ENCODE data around the gene SPINT1. TPM values are rescaled to one million over a fixed set of nuclear protein-coding genes. Genes with fewer than 3 reads are reported as not detected.

Gene SPINT1
- total RNA-seq, 1 donor from 2014 or later = 0.87 TPM

DNA sequence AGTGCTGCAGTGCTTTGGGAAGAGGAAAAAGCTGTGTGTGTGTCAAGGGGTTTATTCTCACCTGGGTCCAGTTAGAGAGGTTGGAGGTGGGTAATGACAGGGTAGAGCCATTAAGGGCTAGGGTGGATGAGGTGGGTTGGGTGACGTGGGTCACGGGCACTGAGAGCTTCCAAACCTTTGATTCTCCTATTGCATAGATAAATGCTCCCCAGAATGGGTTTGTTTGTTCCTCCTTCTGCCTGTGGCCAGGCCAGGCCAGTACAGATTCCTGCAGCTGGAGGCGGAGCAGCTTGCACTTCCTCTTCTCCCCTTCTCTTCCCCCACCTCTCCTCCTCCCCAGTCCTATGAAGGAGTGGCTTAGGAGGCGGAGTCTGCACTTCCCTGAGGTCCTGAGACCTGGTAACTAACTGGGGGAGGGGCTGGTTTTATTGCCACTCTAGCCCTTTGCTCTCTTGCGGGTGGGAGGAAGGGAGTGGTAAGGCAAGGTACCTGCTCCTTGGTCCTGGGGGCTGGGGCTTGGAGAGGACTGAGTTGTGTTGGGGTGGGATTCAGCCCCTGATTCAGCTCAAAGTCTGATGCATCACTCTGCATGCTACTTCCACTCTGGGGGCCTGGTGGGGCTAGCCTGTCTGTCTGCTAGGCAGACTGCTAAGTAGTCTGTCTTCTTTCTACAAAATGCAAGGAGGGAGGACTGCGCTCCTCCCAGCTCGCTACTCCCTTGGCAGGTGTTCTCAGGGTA is 3.5 kb downstream of the SPINT1 start:
- Mint-ChIP-seq H3K4me3 (ENCODE audit: unreplicated experiment) (no peak overlapping the region), H3K36me3 (ENCODE audit: low read depth) (no peaks in the 10 kb centered on the region), H3K27ac (ENCODE audit: unreplicated experiment) (no peak overlapping the region), H3K27me3 (ENCODE audit: low read depth) (peaks cover 11% of the 10 kb centered on the region), H3K9me3 (ENCODE audit: low read depth) (no peaks in the 10 kb centered on the region), H3K4me1 (ENCODE audit: low read depth) (peaks cover 8% of the 10 kb centered on the region)
- TF ChIP-seq, protein P1, sequence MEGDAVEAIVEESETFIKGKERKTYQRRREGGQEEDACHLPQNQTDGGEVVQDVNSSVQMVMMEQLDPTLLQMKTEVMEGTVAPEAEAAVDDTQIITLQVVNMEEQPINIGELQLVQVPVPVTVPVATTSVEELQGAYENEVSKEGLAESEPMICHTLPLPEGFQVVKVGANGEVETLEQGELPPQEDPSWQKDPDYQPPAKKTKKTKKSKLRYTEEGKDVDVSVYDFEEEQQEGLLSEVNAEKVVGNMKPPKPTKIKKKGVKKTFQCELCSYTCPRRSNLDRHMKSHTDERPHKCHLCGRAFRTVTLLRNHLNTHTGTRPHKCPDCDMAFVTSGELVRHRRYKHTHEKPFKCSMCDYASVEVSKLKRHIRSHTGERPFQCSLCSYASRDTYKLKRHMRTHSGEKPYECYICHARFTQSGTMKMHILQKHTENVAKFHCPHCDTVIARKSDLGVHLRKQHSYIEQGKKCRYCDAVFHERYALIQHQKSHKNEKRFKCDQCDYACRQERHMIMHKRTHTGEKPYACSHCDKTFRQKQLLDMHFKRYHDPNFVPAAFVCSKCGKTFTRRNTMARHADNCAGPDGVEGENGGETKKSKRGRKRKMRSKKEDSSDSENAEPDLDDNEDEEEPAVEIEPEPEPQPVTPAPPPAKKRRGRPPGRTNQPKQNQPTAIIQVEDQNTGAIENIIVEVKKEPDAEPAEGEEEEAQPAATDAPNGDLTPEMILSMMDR (IDR thresholded peaks at IDR 0.05) = no peak
- DNase-seq (ENCODE audit: low spot score) = peak; percentile 63

GRCh38 chr15:40850576-40851112 is 6.8 kb downstream of the SPINT1 start:
- Mint-ChIP-seq H3K27me3 (ENCODE audit: low read depth) (peaks cover 3% of the 10 kb centered on the region), H3K4me3 (ENCODE audit: unreplicated experiment) (no peak overlapping the region), H3K36me3 (ENCODE audit: low read depth) (no peaks in the 10 kb centered on the region), H3K27ac (ENCODE audit: unreplicated experiment) (no peak overlapping the region), H3K9me3 (ENCODE audit: low read depth) (no peaks in the 10 kb centered on the region), H3K4me1 (ENCODE audit: low read depth) (no peaks in the 10 kb centered on the region)
- TF ChIP-seq, protein P1 (IDR thresholded peaks at IDR 0.05) = no peak
- DNase-seq (ENCODE audit: low spot score) = peak; percentile 43

DNA sequence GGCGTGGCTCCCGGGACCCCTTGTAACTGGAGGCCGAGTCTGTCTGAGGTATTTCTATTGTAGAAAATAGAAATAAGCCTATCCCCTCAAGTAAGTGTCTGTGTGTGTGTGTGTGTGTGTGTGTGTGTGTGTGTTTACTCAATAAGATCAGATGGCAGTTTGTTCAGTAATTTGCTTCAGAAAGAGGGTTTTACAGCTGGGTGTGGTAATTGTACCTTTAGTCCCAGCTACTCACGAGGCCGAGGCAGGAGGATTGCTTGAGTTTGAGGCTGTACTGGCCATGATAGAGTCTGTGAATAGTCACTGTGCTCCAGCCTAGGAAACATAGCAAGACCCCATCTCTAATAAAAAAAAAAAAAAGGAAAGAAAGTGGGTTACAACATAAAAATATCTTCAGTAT is 8.7 kb downstream of the SPINT1 start:
- Mint-ChIP-seq H3K4me3 (ENCODE audit: unreplicated experiment) (no peak overlapping the region), H3K27me3 (ENCODE audit: low read depth) (no peaks in the 10 kb centered on the region), H3K36me3 (ENCODE audit: low read depth) (no peaks in the 10 kb centered on the region), H3K27ac (ENCODE audit: unreplicated experiment) (no peak overlapping the region), H3K9me3 (ENCODE audit: low read depth) (no peaks in the 10 kb centered on the region), H3K4me1 (ENCODE audit: low read depth) (peaks cover 2% of the 10 kb centered on the region)
- DNase-seq (ENCODE audit: low spot score) = peak; percentile 2
- TF ChIP-seq, protein P1 (IDR thresholded peaks at IDR 0.05) = no peak

GRCh38 chr15:40853241-40853890 is 9.5 kb downstream of the SPINT1 start:
- H3K9me3 Mint-ChIP-seq (ENCODE audit: low read depth) = no peaks in the 10 kb centered on the region
- H3K27me3 Mint-ChIP-seq (ENCODE audit: low read depth) = no peaks in the 10 kb centered on the region
- TF ChIP-seq, protein P1 (IDR thresholded peaks at IDR 0.05) = no peak
- H3K4me1 Mint-ChIP-seq (ENCODE audit: low read depth) = peaks cover 8% of the 10 kb centered on the region
- peak; percentile 61 for DNase-seq (ENCODE audit: low spot score)
- no peaks in the 10 kb centered on the region for H3K36me3 Mint-ChIP-seq (ENCODE audit: low read depth)
- no peak overlapping the region for H3K4me3 Mint-ChIP-seq (ENCODE audit: unreplicated experiment)
- no peak overlapping the region for H3K27ac Mint-ChIP-seq (ENCODE audit: unreplicated experiment)

DNA sequence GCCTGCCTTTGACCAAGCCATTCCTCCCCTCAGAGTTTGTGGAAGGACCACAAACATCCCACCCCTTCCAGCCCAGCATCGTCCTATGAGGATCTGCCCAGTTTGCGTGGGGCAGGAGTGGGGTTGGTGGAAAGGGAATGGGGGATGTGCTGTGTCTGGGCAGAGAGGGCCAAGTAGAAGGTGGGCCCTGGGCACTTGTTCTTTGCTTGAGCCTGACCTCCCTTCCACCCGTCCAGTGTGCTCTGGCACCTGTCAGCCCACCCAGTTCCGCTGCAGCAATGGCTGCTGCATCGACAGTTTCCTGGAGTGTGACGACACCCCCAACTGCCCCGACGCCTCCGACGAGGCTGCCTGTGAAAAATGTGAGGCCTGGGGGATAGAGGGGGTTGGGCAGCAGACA is 10.3 kb downstream of the SPINT1 start:
- H3K36me3 Mint-ChIP-seq (ENCODE audit: low read depth) = no peaks in the 10 kb centered on the region
- no peaks in the 10 kb centered on the region for H3K27me3 Mint-ChIP-seq (ENCODE audit: low read depth)
- no peaks in the 10 kb centered on the region for H3K9me3 Mint-ChIP-seq (ENCODE audit: low read depth)
- DNase-seq (ENCODE audit: low spot score) = peak; percentile 56
- no peak overlapping the region for H3K4me3 Mint-ChIP-seq (ENCODE audit: unreplicated experiment)
- TF ChIP-seq, protein P1 (IDR thresholded peaks at IDR 0.05) = no peak
- no peak overlapping the region for H3K27ac Mint-ChIP-seq (ENCODE audit: unreplicated experiment)
- H3K4me1 Mint-ChIP-seq (ENCODE audit: low read depth) = peaks cover 9% of the 10 kb centered on the region
